Thoracic aorta (tissue), 2 donors: ENCODE data around the gene RAI1. TPM values are rescaled to one million over a fixed set of nuclear protein-coding genes. Genes with fewer than 3 reads are reported as not detected.

ENCODE experiments used
- ATAC-seq: fragments of 150-250 bp; one replicate; pipeline ENCODE4 v1.8.0; 2017; ENCODE audit warnings: low read depth; ENCODE audit not compliant: insufficient number of reproducible peaks, low FRiP score
- DNase-seq: peaks from one replicate; pipeline ENCODE4 v3.0.0-alpha.2; 2020; ENCODE audit warnings: low spot score
- H3K27ac ChIP-seq, 2 donors: fragments of 200-600 bp; sonication (generic); 1 replicate in 1 of 2; 2 replicates in 1 of 2; pipeline ENCODE4 v1.5.1; 2016; ENCODE audit warnings: mild to moderate bottlenecking in 2 of 2, moderate library complexity in 2 of 2
- H3K27me3 ChIP-seq: fragments of 200-600 bp; sonication (generic); replicated peaks from 2 replicates; pipeline ENCODE4 v1.6.0; 2016; ENCODE audit warnings: mild to moderate bottlenecking; ENCODE audit not compliant: insufficient read depth
- H3K36me3 ChIP-seq: fragments of 200-600 bp; sonication (generic); one replicate; pipeline ENCODE4 v1.5.1; 2016
- H3K4me1 ChIP-seq, 2 donors: fragments of 200-600 bp; sonication (generic); 1 replicate in 1 of 2; 2 replicates in 1 of 2; pipeline versions ENCODE4 v1.5.1 to v1.6.0; 2016; ENCODE audit warnings: low read depth in 2 of 2, mild to moderate bottlenecking in 1 of 2; ENCODE audit not compliant: control insufficient read depth in 1 of 2
- H3K4me3 ChIP-seq: fragments of 200-600 bp; sonication (generic); 2 replicates; pipeline ENCODE4 v1.5.1; 2016; ENCODE audit warnings: mild to moderate bottlenecking
- H3K9me3 ChIP-seq: fragments of 200-600 bp; sonication (generic); 2 replicates; pipeline ENCODE4 v1.5.1; 2016
- total RNA-seq, 2 donors: library from RNA; depleted of rRNA; stranded (reverse); fragments of >200 nt; gene quantifications; one replicate each; pipeline versions ENCODE4 v1.1.0 to v1.2.3, GENCODE V29; 2016
- TF ChIP-seq, protein P1 (sequence below): fragments of 200-600 bp; sonication (generic); IDR thresholded peaks from one replicate; pipeline ENCODE4 v1.5.1; 2019; ENCODE audit warnings: antibody characterized with exemption

Gene RAI1
- total RNA-seq, 2 donors from 2014 or later = 21.0 to 31.5 TPM

DNA sequence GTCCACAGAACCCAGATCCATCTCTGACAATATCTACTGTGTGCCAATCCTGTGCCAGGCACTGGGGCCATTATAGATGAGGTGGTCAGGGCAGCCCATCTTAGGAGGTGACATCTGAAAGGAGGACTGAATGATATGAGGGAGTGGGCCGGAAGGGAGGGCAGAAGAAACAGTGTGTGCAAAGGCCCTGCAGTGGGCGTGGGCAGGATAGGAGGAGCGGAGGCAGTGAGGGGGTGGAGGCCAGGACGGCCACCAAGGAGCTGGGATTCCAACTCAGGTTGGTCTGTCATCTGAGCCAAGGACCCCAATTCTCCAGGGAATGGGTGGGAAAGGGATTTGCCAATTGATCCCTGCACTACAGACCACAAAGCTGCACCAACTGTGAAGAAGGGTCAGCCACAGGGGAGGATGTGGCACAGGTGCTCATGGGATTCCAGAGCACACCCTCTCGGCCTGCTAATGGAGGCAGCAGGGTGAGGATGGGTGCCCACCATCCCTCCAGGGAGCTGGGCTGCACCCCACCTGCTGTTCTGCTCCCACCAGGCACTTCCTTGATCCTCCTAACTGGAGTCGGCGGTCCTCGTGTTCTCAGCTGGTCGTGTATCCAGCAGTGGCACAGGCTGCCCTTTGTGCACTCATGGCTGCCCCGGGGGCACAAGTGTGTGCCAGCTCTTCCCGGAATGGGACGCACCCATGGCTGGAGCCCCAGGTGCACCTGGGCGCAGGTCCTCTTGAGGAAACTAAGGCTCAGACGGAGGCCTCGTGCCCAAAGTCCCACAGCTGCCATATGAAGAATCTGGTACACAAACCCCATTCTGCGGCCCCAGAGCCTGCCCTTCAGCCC is 145.9 kb downstream of the RAI1 start:
- Histone ChIP-seq H3K4me3 (no peak overlapping the region), H3K4me1 (peaks cover 26 to 38% of the 10 kb centered on the region in 2 donors), H3K9me3 (no peaks in the 10 kb centered on the region), H3K36me3 (no peaks in the 10 kb centered on the region), H3K27ac (no peak overlapping the region), H3K27me3 (no peaks in the 10 kb centered on the region)
- TF ChIP-seq, protein P1, sequence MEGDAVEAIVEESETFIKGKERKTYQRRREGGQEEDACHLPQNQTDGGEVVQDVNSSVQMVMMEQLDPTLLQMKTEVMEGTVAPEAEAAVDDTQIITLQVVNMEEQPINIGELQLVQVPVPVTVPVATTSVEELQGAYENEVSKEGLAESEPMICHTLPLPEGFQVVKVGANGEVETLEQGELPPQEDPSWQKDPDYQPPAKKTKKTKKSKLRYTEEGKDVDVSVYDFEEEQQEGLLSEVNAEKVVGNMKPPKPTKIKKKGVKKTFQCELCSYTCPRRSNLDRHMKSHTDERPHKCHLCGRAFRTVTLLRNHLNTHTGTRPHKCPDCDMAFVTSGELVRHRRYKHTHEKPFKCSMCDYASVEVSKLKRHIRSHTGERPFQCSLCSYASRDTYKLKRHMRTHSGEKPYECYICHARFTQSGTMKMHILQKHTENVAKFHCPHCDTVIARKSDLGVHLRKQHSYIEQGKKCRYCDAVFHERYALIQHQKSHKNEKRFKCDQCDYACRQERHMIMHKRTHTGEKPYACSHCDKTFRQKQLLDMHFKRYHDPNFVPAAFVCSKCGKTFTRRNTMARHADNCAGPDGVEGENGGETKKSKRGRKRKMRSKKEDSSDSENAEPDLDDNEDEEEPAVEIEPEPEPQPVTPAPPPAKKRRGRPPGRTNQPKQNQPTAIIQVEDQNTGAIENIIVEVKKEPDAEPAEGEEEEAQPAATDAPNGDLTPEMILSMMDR = no peak
- ATAC-seq (no peak), DNase-seq (no peak)

DNA sequence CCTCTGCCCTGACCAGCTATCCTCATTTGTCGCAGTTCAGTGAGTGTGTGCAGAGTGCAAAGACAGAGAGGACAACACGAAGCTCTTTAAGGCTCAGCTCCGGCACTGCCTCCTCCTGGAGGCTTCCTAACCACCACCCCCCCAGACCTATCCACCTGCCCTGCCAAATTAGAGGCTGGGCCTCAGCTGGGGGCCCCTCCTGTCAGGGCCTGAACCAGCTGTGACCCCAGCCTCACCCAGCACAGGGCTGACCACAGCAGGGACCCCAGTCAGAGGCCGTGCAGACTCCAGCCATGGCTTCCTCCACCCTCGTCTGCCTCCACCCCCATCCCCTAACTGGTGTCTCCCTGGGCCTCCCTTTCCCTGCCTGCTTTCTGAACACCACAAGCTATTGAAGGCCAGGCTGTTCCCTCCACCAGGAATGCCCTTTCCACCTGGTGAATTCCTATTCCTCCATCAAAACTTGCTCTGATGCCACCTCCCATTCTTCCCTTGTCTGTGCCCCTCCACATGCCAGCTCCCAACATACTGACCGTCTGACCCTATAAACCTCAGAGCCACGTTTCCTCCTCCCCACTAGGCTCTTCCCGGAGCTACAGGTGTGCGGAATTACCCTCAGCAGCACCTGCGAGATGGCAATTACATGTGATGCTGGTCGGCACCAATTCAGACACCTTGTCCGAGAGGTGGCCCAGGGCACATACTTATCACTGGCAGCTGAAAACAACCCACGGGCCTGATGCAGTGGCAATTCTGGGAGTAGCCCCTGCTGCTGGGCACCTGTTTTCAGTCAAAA is 146.8 kb downstream of the RAI1 start:
- no peak for ATAC-seq
- no peaks in the 10 kb centered on the region for H3K36me3 ChIP-seq
- H3K27ac ChIP-seq = no peak overlapping the region
- no peak overlapping the region for H3K4me3 ChIP-seq
- TF ChIP-seq, protein P1 = no peak
- H3K27me3 ChIP-seq = no peaks in the 10 kb centered on the region
- H3K9me3 ChIP-seq = no peaks in the 10 kb centered on the region
- DNase-seq = no peak
- peaks cover 17 to 29% of the 10 kb centered on the region in 2 donors for H3K4me1 ChIP-seq

DNA sequence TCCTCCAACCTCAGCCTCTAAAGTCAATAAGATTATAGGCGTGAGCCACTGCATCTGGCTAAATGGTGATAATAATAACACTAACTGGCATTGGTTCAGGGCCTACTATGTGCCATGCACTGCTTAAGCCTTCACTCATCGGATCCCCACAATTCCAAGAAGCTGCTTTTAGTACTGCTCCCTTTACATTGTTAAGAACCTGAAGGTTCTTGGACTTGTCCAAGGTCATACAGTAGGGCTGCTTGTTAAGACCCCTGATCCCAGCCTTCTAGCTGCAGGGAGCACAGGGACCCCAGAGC is 149.0 kb downstream of the RAI1 start:
- no peak for ATAC-seq
- H3K4me3 ChIP-seq = no peak overlapping the region
- no peak for DNase-seq
- no peak overlapping the region for H3K27ac ChIP-seq
- TF ChIP-seq, protein P1 = no peak
- peaks cover 6 to 12% of the 10 kb centered on the region in 2 donors for H3K4me1 ChIP-seq
- no peaks in the 10 kb centered on the region for H3K36me3 ChIP-seq
- H3K27me3 ChIP-seq = no peaks in the 10 kb centered on the region
- H3K9me3 ChIP-seq = no peaks in the 10 kb centered on the region

DNA sequence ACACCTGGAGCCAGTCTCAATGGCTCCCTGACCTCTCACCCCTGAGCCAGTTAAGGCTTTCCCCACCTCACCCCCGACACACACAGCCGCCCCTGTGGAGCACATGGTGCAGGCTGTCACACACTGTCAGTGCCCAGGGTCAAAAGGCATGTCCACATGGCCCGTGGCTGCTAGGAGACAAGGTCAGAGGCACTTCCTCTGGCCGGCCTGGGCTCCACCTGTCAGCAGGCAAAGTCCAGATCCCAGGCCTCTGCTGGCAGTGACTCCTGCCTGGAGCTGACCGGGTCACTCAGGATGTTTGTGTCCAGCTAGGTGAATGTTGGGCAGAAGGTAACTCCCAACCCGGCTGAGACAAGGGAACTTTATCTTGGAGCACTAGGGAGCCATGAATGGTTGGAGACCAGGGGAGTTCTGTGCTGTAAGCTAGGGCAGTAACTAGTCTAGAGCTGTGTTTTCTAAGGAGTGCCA is 149.5 kb downstream of the RAI1 start:
- H3K27ac ChIP-seq = no peak overlapping the region
- H3K36me3 ChIP-seq = no peaks in the 10 kb centered on the region
- peaks cover 9 to 12% of the 10 kb centered on the region in 2 donors for H3K4me1 ChIP-seq
- H3K4me3 ChIP-seq = no peak overlapping the region
- H3K27me3 ChIP-seq = no peaks in the 10 kb centered on the region
- ATAC-seq (no peak), DNase-seq (no peak)
- TF ChIP-seq, protein P1 = no peak
- no peaks in the 10 kb centered on the region for H3K9me3 ChIP-seq
